HG02852 (cell line): ENCODE results near the gene ABCA7.

Experiments
- ATAC-seq: cut with Tn5 transposase; IDR thresholded peaks from one replicate; pipeline ENCODE4 v1.9.1; 2021; ENCODE audit warnings: mild to moderate bottlenecking, moderate library complexity; ENCODE audit not compliant: unreplicated experiment

Gene ABCA7

GRCh38 chr19:1040476-1041271, 767 bp downstream of the ABCA7 start:
- ATAC-seq, result peak; percentile 53

GRCh38 chr19:1041272-1041834, 1.4 kb downstream of the ABCA7 start:
- ATAC-seq, result no peak

GRCh38 chr19:1041835-1042685, 2.2 kb downstream of the ABCA7 start:
- no peak for ATAC-seq

GRCh38 chr19:1042689-1043511, 3.0 kb downstream of the ABCA7 start:
- no peak for ATAC-seq

GRCh38 chr19:1045247-1045603, 5.3 kb downstream of the ABCA7 start:
- no peak for ATAC-seq

DNA sequence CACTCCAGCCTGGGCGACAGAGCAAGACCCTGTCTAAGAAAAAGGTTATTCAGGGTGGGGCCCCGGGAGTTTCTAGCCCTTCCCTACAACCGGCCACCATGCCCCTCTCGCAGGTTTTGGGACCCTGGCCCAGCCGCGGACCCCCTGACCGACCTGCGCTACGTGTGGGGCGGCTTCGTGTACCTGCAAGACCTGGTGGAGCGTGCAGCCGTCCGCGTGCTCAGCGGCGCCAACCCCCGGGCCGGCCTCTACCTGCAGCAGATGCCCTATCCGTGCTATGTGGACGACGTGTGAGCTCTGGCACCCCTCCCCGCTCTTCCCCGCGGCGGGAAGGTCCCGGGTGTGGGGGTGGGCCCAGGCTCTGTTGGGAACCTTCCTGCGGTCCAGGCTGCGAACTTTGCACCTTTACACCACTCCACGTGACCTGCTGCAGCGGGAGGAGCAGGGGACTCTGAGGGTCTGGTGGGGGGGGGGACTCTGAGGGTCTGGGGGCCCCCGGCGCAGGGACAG, 6.3 kb downstream of the ABCA7 start:
- no peak for ATAC-seq

DNA sequence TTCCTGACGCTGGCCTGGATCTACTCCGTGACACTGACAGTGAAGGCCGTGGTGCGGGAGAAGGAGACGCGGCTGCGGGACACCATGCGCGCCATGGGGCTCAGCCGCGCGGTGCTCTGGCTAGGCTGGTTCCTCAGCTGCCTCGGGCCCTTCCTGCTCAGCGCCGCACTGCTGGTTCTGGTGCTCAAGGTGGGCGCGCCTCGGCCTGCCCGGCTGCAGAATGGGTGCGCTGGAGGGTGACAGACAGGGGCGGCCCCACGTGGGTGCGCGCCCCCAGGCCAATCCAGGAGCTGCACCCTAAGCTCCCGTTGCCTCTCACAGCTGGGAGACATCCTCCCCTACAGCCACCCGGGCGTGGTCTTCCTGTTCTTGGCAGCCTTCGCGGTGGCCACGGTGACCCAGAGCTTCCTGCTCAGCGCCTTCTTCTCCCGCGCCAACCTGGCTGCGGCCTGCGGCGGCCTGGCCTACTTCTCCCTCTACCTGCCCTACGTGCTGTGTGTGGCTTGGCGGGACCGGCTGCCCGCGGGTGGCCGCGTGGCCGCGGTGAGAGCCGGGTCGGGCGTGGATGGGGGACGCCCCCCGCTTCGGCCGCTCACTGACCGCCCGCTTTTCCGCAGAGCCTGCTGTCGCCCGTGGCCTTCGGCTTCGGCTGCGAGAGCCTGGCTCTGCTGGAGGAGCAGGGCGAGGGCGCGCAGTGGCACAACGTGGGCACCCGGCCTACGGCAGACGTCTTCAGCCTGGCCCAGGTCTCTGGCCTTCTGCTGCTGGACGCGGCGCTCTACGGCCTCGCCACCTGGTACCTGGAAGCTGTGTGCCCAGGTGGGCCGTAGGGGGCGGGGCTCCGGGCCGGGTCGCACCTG, 7.2 kb downstream of the ABCA7 start:
- no peak for ATAC-seq

DNA sequence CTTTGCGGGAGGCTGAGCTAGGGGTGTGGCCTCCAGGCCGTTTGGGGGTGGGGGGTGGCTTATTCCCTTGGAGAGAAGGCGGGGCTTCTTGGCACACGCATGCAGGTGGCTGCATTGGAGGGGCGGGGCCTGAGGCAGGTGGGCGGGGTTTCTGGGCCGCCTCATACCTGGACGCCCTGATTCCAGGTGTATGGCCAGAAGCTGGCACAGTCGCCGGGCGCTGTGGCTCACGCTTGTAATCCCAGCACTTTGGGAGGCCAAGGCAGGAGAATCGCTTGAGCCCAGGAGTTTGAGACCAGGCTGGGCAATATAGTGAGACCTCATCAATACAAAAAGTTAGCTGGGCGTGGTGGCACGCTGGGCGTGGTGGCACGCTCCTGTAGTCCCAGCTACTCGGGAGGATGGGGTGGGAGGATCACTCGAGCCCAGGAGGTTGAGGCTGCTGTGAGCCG, 7.8 kb downstream of the ABCA7 start:
- ATAC-seq, result no peak

DNA sequence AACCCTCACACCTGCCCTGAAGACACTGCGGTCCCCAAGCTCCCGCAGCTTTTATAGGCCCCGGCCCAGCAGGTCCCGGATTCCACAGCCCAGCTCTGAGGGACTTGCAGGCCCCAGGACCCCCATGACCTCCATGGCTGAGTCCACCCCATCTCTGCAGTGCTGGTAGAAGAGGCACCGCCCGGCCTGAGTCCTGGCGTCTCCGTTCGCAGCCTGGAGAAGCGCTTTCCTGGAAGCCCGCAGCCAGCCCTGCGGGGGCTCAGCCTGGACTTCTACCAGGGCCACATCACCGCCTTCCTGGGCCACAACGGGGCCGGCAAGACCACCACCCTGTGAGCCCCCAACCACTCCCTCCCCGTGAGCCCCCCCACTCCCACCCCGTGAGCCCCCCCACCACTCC, 9.2 kb downstream of the ABCA7 start:
- ATAC-seq, result no peak

DNA sequence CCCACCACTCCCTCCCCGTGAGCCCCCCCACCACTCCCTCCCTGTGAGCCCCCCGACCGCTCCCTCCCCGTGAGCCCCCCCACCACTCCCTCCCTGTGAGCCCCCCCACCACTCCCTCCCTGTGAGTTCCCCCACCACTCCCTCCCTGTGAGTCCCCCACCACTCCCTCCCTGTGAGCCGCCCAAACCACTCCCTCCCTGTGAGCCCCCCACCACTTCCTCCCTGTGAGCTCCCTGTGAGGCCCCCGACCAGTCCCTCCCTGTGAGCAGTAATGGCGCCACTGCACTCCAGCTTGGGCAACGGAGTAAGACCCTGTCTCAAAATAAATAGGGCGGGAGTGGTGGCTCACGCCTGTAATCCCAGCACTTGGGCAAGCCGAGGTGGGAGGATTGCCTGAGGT, 9.9 kb downstream of the ABCA7 start:
- no peak for ATAC-seq

GRCh38 chr19:1050989-1051788, 11.3 kb downstream of the ABCA7 start:
- no peak for ATAC-seq

DNA sequence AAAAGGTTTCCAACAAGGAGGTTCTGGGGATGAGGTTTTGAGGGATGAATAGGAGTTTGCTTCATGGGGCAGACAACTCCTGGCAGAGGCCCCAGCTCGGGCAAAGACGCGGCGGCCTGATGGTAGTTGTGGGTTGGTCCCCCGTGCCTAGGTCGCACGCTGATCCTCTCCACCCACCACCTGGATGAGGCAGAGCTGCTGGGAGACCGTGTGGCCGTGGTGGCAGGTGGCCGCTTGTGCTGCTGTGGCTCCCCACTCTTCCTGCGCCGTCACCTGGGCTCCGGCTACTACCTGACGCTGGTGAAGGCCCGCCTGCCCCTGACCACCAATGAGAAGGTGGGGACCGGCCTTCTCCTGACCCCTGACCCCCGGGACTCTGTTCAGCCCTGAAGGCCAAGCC, 11.9 kb downstream of the ABCA7 start:
- ATAC-seq, result no peak

GRCh38 chr19:1052349-1052975, 12.6 kb downstream of the ABCA7 start:
- no peak for ATAC-seq

GRCh38 chr19:1053176-1054101, 13.5 kb downstream of the ABCA7 start:
- no peak for ATAC-seq

DNA sequence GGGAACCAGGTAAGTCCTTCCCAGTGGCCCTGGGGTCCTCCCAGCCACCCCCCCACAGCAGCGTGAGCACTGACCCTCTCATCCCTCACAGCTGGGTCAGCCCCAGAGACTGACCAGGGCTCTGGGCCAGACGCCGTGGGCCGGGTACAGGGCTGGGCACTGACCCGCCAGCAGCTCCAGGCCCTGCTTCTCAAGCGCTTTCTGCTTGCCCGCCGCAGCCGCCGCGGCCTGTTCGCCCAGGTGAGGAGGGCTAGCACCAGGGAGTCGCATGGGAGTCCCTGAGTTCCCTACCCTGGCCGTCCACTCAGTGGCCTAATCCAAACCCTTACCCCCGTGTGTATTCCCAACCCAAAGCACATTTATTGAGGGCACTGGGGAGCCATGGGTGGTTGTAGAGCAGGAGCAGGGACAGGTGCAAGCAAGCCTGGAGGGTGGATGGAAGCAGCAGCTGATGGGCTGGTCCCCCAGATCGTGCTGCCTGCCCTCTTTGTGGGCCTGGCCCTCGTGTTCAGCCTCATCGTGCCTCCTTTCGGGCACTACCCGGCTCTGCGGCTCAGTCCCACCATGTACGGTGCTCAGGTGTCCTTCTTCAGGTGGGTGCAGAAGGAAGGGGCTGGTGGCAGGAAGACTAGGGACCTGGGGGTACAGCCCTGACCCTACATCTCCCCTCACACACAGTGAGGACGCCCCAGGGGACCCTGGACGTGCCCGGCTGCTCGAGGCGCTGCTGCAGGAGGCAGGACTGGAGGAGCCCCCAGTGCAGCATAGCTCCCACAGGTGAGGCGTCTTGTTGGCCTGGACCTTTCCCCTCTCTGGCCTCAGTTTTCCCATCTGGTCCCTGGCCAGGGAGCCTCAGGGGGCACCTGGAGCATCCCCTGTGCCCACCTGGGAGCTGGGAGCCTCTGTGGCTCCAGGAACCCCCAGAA, 14.5 kb downstream of the ABCA7 start:
- no peak for ATAC-seq

DNA sequence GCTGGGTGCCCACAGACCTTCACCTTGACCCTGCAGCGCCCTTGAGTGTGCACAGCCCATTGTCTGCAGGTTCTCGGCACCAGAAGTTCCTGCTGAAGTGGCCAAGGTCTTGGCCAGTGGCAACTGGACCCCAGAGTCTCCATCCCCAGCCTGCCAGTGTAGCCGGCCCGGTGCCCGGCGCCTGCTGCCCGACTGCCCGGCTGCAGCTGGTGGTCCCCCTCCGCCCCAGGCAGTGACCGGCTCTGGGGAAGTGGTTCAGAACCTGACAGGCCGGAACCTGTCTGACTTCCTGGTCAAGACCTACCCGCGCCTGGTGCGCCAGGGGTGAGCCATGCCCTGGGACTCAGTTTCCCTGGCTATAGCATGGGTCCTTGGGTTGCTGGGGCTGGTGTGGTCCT, 15.1 kb downstream of the ABCA7 start:
- no peak for ATAC-seq
